Calu3 (cell line): ENCODE data around the gene TXNDC8. TPM values are rescaled to one million over a fixed set of nuclear protein-coding genes. Genes with fewer than 3 reads are reported as not detected.

Source experiments
- BruUV-seq: library from RNA; stranded (reverse); fragments of 400-500 nt; replicated peaks from 2 replicates; lab custom pipeline; 2021; lab: Mats Ljungman, UMichigan
- CTCF ChIA-PET: fragments of 300-600 bp; sonication (Branson Sonifier 250); formaldehyde crosslinking; loops from one replicate; lab custom pipeline; 2022; ENCODE audit warnings: antibody characterized with exemption; lab: Charles Lee
- DNase-seq: peaks from one replicate; pipeline ENCODE4 v3.0.0; 2022
- H3K27ac Mint-ChIP-seq: one replicate; pipeline ENCODE4 v1.8.0; 2022; ENCODE audit warnings: mixed read lengths; ENCODE audit not compliant: unreplicated experiment
- H3K27me3 Mint-ChIP-seq: one replicate; pipeline ENCODE4 v1.8.0; 2022; ENCODE audit warnings: mixed read lengths; ENCODE audit not compliant: unreplicated experiment
- H3K36me3 Mint-ChIP-seq: one replicate; pipeline ENCODE4 v1.8.0; 2022; ENCODE audit warnings: mild to moderate bottlenecking, moderate library complexity, mixed read lengths; ENCODE audit not compliant: insufficient read depth, unreplicated experiment
- H3K4me1 Mint-ChIP-seq: one replicate; pipeline ENCODE4 v1.8.0; 2022; ENCODE audit warnings: mild to moderate bottlenecking, low read depth, mixed read lengths; ENCODE audit not compliant: unreplicated experiment
- H3K4me3 Mint-ChIP-seq: one replicate; pipeline ENCODE4 v1.8.0; 2022; ENCODE audit warnings: mild to moderate bottlenecking, low read depth, moderate library complexity, mixed read lengths; ENCODE audit not compliant: unreplicated experiment
- H3K9me3 Mint-ChIP-seq: one replicate; pipeline ENCODE4 v1.8.0; 2022; ENCODE audit warnings: low read depth, mixed read lengths; ENCODE audit not compliant: unreplicated experiment
- CTCF ChIP-seq: fragments of 200-600 bp; IDR thresholded peaks from one replicate; pipeline ENCODE4 v1.8.0; 2022; ENCODE audit warnings: antibody characterized with exemption; ENCODE audit not compliant: unreplicated experiment
- intact Hi-C: fragments of 100-400 bp; cut with micrococcal nuclease; formaldehyde crosslinking; loops from one replicate; pipeline ENCODE4 v1.10.0; 2022; ENCODE audit not compliant: unreplicated experiment
- total RNA-seq: library from RNA; stranded (reverse); gene quantifications from 2 replicates; pipeline ENCODE4 v1.2.3, GENCODE V29; 2022

TXNDC8 gene
- total RNA-seq, 1 experiment from 2014 or later, result not detected

- CTCF ChIA-PET, result no interaction called here
- no peak for DNase-seq
- no peak overlapping the region for H3K27ac Mint-ChIP-seq
- H3K9me3 Mint-ChIP-seq, result no peaks in the 10 kb centered on the region
- no peaks in the 10 kb centered on the region for H3K4me1 Mint-ChIP-seq
- no TSS peak for BruUV-seq
- no peak for TF ChIP-seq CTCF
- intact Hi-C loops, result no loop called here
- H3K36me3 Mint-ChIP-seq, result no peaks in the 10 kb centered on the region
- no peaks in the 10 kb centered on the region for H3K27me3 Mint-ChIP-seq
- no peak overlapping the region for H3K4me3 Mint-ChIP-seq
Observed at GRCh38 chr9:110329639-110330230, 7.9 kb downstream of the TXNDC8 start.

DNA sequence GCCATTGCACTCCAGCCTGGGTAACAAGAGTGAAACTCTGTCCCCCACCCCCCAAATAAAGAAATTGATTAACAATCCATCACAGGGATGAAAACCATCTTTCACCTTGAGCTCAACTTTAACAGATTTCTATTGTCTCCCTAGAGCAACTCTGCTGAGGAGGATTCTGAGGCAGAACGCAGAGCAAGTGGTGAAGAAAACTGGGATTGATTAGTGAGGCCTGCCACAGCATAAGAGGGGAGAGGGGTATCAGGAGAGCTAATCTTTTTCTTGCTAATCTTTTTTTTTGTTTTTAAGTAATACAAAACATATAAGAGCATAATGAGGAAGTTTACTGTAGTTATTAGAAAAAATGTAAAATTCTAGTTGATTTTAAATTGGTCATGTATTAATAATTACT lies 8.9 kb downstream of the TXNDC8 start:
- Mint-ChIP-seq H3K9me3 (no peaks in the 10 kb centered on the region), H3K4me1 (no peaks in the 10 kb centered on the region), H3K36me3 (no peaks in the 10 kb centered on the region), H3K4me3 (no peak overlapping the region), H3K27ac (no peak overlapping the region), H3K27me3 (no peaks in the 10 kb centered on the region)
- CTCF ChIA-PET, result no interaction called here
- TF ChIP-seq CTCF, result no peak
- BruUV-seq, result no TSS peak
- no peak for DNase-seq
- intact Hi-C loops, result no loop called here

DNA sequence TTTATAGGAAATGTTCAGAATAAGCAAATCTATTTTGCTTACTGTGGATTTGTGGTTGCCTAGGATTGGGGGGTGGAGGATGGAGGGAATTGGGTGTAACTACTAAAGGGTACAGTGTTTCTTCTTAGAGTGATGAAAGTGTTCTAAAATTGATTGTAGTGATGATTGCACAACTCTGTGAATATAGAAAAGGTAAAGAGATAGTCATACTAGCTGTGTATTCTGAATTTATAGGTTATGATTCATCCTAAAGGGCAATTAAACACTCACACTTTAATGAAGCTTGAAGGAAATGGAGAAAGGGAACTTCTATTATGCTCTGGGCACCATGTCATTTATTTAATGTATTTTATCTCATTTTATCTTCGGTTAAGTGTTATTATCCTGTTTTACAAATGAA lies 9.9 kb downstream of the TXNDC8 start:
- no peaks in the 10 kb centered on the region for H3K36me3 Mint-ChIP-seq

DNA sequence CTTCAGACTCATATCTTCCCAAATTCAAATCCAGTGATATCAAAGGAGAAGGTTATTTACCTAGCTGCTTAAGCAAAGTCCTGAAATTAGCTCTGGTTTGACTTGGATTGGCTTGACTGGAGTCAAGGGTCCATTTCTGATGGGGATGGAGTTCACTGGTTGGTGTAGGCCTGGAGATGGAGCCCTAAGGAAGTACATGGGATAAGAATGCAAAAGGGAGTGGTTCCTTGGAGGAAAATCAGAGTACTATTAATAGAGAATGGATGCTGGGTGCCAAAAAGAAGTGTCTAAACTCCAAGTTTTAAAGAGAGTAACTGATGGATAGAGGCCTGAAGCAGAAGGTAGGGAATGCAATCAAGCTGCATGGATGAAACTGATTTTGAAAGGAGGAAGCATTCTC lies 13.8 kb downstream of the TXNDC8 start:
- Mint-ChIP-seq H3K36me3 (no peaks in the 10 kb centered on the region), H3K4me3 (no peak overlapping the region), H3K27ac (no peak overlapping the region), H3K4me1 (no peaks in the 10 kb centered on the region), H3K9me3 (no peaks in the 10 kb centered on the region), H3K27me3 (no peaks in the 10 kb centered on the region)
- CTCF ChIA-PET, result no interaction called here
- no TSS peak for BruUV-seq
- DNase-seq, result no peak
- intact Hi-C loops, result no loop called here
- no peak for TF ChIP-seq CTCF

More for the DNA sequence above, 9.9 kb downstream of the TXNDC8 start:
- intact Hi-C loops, result no loop called here
- no peak overlapping the region for H3K4me3 Mint-ChIP-seq
- DNase-seq, result no peak
- BruUV-seq, result no TSS peak
- H3K27ac Mint-ChIP-seq, result no peak overlapping the region
- no peak for TF ChIP-seq CTCF
- H3K9me3 Mint-ChIP-seq, result no peaks in the 10 kb centered on the region
- H3K27me3 Mint-ChIP-seq, result no peaks in the 10 kb centered on the region
- CTCF ChIA-PET, result no interaction called here
- H3K4me1 Mint-ChIP-seq, result no peaks in the 10 kb centered on the region
